BJ (cell line): ENCODE data around the gene OR13A1. TPM values are rescaled to one million over a fixed set of nuclear protein-coding genes. Genes with fewer than 3 reads are reported as not detected.
"Not testable (repeated sequence)": the region's sequence is repeated elsewhere in the genome, so short reads cannot be mapped to it uniquely, and the experiment has no call there.

Experiments used
- CTCF ChIA-PET: fragments of 350-600 bp; formaldehyde crosslinking; extraction: SDS; loops from one replicate; lab custom pipeline; 2021; ENCODE audit warnings: antibody characterized with exemption, inconsistent platforms; lab: Yijun Ruan, JAX
- POLR2A ChIA-PET: fragments of 300-600 bp; sonication (Branson Sonifier 250); formaldehyde crosslinking; extraction: SDS; loops from one replicate; lab custom pipeline; 2021; ENCODE audit warnings: antibody characterized with exemption; lab: Charles Lee
- DNase-seq: peaks from one replicate; pipeline ENCODE4 v3.0.0-alpha.2; 2011; ENCODE audit warnings: low read depth
- H3K27me3 ChIP-seq: 2 replicates; pipeline ENCODE4 v1.6.0; 2011; ENCODE audit warnings: low read length; ENCODE audit not compliant: control insufficient read depth, insufficient read depth
- H3K36me3 ChIP-seq: 2 replicates; pipeline ENCODE4 v1.5.1; 2011; ENCODE audit warnings: low read length; ENCODE audit not compliant: control insufficient read depth, insufficient read depth
- H3K4me3 ChIP-seq: 2 replicates; pipeline ENCODE4 v1.5.1; 2011; ENCODE audit warnings: low read depth, mild to moderate bottlenecking, control low read depth, low read length
- CTCF ChIP-seq: IDR thresholded peaks from 2 replicates; pipeline ENCODE4 v1.5.1; 2011; ENCODE audit warnings: low read depth, mild to moderate bottlenecking, control low read depth, inconsistent platforms, low read length, moderate library complexity; ENCODE audit not compliant: insufficient read depth
- polyA plus RNA-seq: library from polyadenylated mRNA; depleted of rRNA; stranded (reverse); fragments of >200 nt; gene quantifications from 2 replicates; pipeline ENCODE4 v1.2.3, GENCODE V29; 2011

Gene OR13A1
- polyA plus RNA-seq, 1 experiment = not detected

DNA sequence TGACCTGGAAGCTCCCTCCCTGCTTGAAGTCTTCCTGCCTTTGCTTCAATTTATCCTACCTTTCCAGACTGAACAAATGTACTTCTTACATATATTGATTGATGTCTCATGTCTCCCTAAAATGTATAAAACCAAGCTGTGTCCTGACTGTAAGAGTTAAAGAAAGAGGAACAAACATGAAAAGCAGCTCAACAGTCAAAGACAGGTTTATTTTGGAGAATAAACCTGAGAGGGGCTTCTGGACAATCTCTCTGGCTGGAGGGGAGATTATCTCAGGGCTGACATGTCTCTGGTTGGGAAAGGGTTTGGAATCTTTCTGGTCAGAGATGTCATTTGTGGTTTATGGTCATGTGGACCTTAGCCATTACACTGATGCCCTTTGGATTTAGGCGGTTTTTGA is 41.0 kb downstream of the OR13A1 start:
- DNase-seq = no peak
- no peaks in the 10 kb centered on the region for H3K36me3 ChIP-seq
- no peak for TF ChIP-seq CTCF
- H3K4me3 ChIP-seq = no peak overlapping the region
- ChIA-PET CTCF (interaction anchor here (1.3 kb wide), 1 partner anchor 39 kb away, joined by 3 read pairs; no protein-coding TSS in a partner anchor), POLR2A (no interaction called here)
- H3K27me3 ChIP-seq = no peaks in the 10 kb centered on the region

DNA sequence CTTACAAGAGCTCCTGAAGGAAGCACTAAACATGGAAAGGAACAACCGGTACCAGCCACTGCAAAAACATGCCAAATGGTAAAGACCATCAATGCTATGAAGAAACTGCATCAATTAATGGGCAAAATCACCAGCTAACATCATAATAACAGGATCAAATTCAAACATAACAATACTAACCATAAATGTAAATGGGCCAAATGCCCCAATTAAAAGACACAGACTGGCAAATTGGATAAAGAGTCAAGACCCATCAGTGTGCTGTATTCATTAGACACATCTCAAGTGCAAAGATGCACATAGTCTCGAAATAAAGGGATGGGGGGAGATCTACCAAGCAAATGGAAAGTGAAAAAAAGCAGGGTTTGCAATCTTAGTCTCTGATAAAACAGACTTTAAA is 47.6 kb downstream of the OR13A1 start:
- H3K4me3 ChIP-seq, H3K27me3 ChIP-seq, DNase-seq, H3K36me3 ChIP-seq, POLR2A ChIA-PET, CTCF ChIA-PET: not testable (repeated sequence)

- Histone ChIP-seq H3K4me3 (no peak overlapping the region), H3K27me3 (peaks cover 2% of the 10 kb centered on the region; the same call in 1 of the 2 replicates), H3K36me3 (no peaks in the 10 kb centered on the region)
- DNase-seq = no peak
- CTCF ChIA-PET = no interaction called here
- POLR2A ChIA-PET = no interaction called here
- TF ChIP-seq CTCF = no peak
Observed at GRCh38 chr10:45265996-45266395, 49.4 kb downstream of the OR13A1 start.

DNA sequence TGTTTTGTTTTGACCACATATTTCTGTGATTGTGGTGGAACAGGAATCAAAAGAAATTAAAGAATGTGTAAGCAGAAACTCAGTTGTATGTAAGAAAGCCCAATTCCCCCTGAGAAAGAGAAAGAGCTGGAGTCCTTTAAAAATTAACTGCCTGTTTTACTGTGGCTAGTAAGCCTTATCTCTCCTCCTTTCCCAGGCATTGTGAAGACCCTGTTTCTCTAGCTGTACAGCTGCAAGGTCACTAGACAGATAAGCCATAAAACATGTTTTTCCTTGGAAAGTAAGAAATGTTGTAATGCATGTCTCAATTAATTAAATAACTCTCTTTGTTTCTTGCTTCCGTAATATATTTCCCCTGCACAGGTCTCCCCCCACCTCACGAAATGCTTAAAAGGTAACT is 53.5 kb downstream of the OR13A1 start:
- no peak overlapping the region for H3K4me3 ChIP-seq
- POLR2A ChIA-PET = no interaction called here
- no peaks in the 10 kb centered on the region for H3K36me3 ChIP-seq
- CTCF ChIA-PET = interaction anchor here (1.3 kb wide), 1 partner anchor 12 kb away, joined by 6 read pairs; no protein-coding TSS in a partner anchor
- peaks cover 2% of the 10 kb centered on the region; the same call in 1 of the 2 replicates for H3K27me3 ChIP-seq
- DNase-seq = no peak
- TF ChIP-seq CTCF = no peak

GRCh38 chr10:45261243-45261775 is 54.1 kb downstream of the OR13A1 start:
- ChIA-PET CTCF (interaction anchor here (1.3 kb wide), 1 partner anchor 11 kb away, joined by 6 read pairs; no protein-coding TSS in a partner anchor), POLR2A (no interaction called here)
- TF ChIP-seq CTCF = no peak
- no peaks in the 10 kb centered on the region for H3K36me3 ChIP-seq
- H3K4me3 ChIP-seq = no peak overlapping the region
- DNase-seq = no peak
- H3K27me3 ChIP-seq = peaks cover 2% of the 10 kb centered on the region; the same call in 1 of the 2 replicates

- POLR2A ChIA-PET = not testable (repeated sequence)
Observed at GRCh38 chr10:45260635-45261034, 54.8 kb downstream of the OR13A1 start.

GRCh38 chr10:45259786-45260495 is 55.5 kb downstream of the OR13A1 start:
- H3K36me3 ChIP-seq, POLR2A ChIA-PET, CTCF ChIA-PET, DNase-seq, H3K4me3 ChIP-seq, H3K27me3 ChIP-seq: not testable (repeated sequence)

More at GRCh38 chr10:45260635-45261034, 54.8 kb downstream of the OR13A1 start:
- CTCF ChIA-PET, H3K36me3 ChIP-seq, H3K4me3 ChIP-seq, H3K27me3 ChIP-seq, DNase-seq: not testable (repeated sequence)
